Astrocyte (in vitro differentiated cells and primary cell): ENCODE measurements around the gene ARAP1. TPM values are rescaled to one million over a fixed set of nuclear protein-coding genes. Genes with fewer than 3 reads are reported as not detected.
A peak's percentile ranks its signal among the peaks of the same experiment; 100 is the strongest.

Experiments used
- DNase-seq: peaks from one replicate; pipeline ENCODE4 v3.0.0-alpha.2; 2010; ENCODE audit warnings: low read depth
- FAIRE-seq: peaks from 2 replicates; lab custom pipeline; 2011; peaks lifted over from hg19 to GRCh38; lab: Jason Lieb, UNC
- H2AFZ ChIP-seq: 2 replicates; pipeline ENCODE4 v1.6.0; 2012; ENCODE audit warnings: low read depth, low read length, inconsistent platforms
- H3K27ac ChIP-seq: 2 replicates; pipeline ENCODE4 v1.5.1; 2011; ENCODE audit warnings: low read depth, low read length, inconsistent platforms
- H3K27me3 ChIP-seq: 2 replicates; pipeline ENCODE4 v1.6.0; 2011; ENCODE audit warnings: low read length, inconsistent platforms; ENCODE audit not compliant: insufficient read depth
- H3K36me3 ChIP-seq: 2 replicates; pipeline ENCODE4 v1.5.1; 2011; ENCODE audit warnings: low read length, inconsistent platforms; ENCODE audit not compliant: insufficient read depth
- H3K4me1 ChIP-seq: 2 replicates; pipeline ENCODE4 v1.5.1; 2011; ENCODE audit warnings: low read length, inconsistent platforms; ENCODE audit not compliant: insufficient read depth
- H3K4me2 ChIP-seq: 2 replicates; pipeline ENCODE4 v1.6.0; 2012; ENCODE audit warnings: low read length, inconsistent platforms
- H3K4me3 ChIP-seq: 2 replicates; pipeline ENCODE4 v1.5.1; 2011; ENCODE audit warnings: low read depth, mild to moderate bottlenecking, low read length, inconsistent platforms; ENCODE audit not compliant: insufficient read depth
- H3K79me2 ChIP-seq: 2 replicates; pipeline ENCODE4 v1.6.0; 2012; ENCODE audit warnings: mild to moderate bottlenecking, low read length, inconsistent platforms; ENCODE audit not compliant: insufficient read depth
- H3K9ac ChIP-seq: 2 replicates; pipeline ENCODE4 v1.6.0; 2012; ENCODE audit warnings: mild to moderate bottlenecking, low read length, inconsistent platforms
- H3K9me3 ChIP-seq: 2 replicates; pipeline ENCODE4 v1.5.1; 2012; ENCODE audit warnings: low read depth, mild to moderate bottlenecking, low read length, inconsistent platforms; ENCODE audit not compliant: insufficient read depth
- H4K20me1 ChIP-seq: 2 replicates; pipeline ENCODE4 v1.6.0; 2012; ENCODE audit warnings: low read length, inconsistent platforms; ENCODE audit not compliant: insufficient read depth
- H3K27ac Mint-ChIP-seq: one replicate; pipeline ENCODE4 v1.8.0; 2021; ENCODE audit warnings: mild to moderate bottlenecking, mixed read lengths; ENCODE audit not compliant: unreplicated experiment
- H3K27me3 Mint-ChIP-seq: one replicate; pipeline ENCODE4 v1.8.0; 2021; ENCODE audit warnings: low read depth, mixed read lengths; ENCODE audit not compliant: unreplicated experiment
- H3K36me3 Mint-ChIP-seq: one replicate; pipeline ENCODE4 v1.8.0; 2021; ENCODE audit warnings: low read depth, mixed read lengths; ENCODE audit not compliant: unreplicated experiment
- H3K4me1 Mint-ChIP-seq: one replicate; pipeline ENCODE4 v1.8.0; 2021; ENCODE audit warnings: low read depth, mixed read lengths; ENCODE audit not compliant: unreplicated experiment
- H3K4me3 Mint-ChIP-seq: one replicate; pipeline ENCODE4 v1.8.0; 2021; ENCODE audit warnings: mild to moderate bottlenecking, moderate library complexity, mixed read lengths; ENCODE audit not compliant: unreplicated experiment
- H3K9me3 Mint-ChIP-seq: one replicate; pipeline ENCODE4 v1.8.0; 2021; ENCODE audit warnings: mild to moderate bottlenecking, mixed read lengths; ENCODE audit not compliant: unreplicated experiment
- EZH2 ChIP-seq: IDR thresholded peaks from 2 replicates; pipeline ENCODE4 v1.6.1; 2012; ENCODE audit warnings: mild to moderate bottlenecking, low read length, inconsistent platforms; ENCODE audit not compliant: insufficient read depth
- total RNA-seq: library from RNA; stranded (reverse); gene quantifications from 2 replicates; pipeline ENCODE4 v1.2.1, GENCODE V29; 2021
- TF ChIP-seq, protein P1 (sequence below): IDR thresholded peaks from 2 replicates; pipeline ENCODE4 v1.5.1; 2011; ENCODE audit warnings: low read depth, mild to moderate bottlenecking, inconsistent platforms, low read length, moderate library complexity; ENCODE audit not compliant: insufficient read depth

Gene ARAP1
- total RNA-seq, 1 donor from 2014 or later = 31.9 TPM

DNA sequence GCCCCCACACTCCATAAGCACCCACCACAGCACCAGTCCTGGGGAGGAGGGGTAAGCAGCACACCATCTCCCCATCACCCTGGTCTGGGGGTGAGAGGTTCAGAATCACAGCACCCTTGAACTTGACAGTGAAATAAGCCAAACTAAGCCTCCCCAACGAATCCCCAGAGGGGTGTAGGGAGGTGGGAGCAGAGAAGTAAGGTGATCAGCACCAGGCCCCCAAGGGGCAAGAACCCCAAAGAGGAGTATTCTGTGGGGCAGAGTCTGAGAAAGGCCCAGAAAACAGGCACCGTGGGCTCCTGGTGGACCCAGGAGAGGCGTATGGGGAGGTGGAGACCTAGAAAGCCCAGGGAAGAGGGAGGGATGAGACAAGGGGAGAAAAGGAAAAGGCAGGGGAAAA lies 30.9 kb downstream of the ARAP1 start:
- peak overlapping the region; percentile 67 for H3K4me3 Mint-ChIP-seq
- H3K27me3 ChIP-seq = no peaks in the 10 kb centered on the region
- FAIRE-seq (no peak), DNase-seq (no peak)
- peak overlapping the region; percentile 58 for H3K4me3 ChIP-seq
- TF ChIP-seq EZH2 = no peak
- TF ChIP-seq, protein P1, sequence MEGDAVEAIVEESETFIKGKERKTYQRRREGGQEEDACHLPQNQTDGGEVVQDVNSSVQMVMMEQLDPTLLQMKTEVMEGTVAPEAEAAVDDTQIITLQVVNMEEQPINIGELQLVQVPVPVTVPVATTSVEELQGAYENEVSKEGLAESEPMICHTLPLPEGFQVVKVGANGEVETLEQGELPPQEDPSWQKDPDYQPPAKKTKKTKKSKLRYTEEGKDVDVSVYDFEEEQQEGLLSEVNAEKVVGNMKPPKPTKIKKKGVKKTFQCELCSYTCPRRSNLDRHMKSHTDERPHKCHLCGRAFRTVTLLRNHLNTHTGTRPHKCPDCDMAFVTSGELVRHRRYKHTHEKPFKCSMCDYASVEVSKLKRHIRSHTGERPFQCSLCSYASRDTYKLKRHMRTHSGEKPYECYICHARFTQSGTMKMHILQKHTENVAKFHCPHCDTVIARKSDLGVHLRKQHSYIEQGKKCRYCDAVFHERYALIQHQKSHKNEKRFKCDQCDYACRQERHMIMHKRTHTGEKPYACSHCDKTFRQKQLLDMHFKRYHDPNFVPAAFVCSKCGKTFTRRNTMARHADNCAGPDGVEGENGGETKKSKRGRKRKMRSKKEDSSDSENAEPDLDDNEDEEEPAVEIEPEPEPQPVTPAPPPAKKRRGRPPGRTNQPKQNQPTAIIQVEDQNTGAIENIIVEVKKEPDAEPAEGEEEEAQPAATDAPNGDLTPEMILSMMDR = no peak
- peak overlapping the region; percentile 82 for H3K9ac ChIP-seq
- H3K36me3 ChIP-seq = peaks cover 2% of the 10 kb centered on the region
- peaks cover 75% of the 10 kb centered on the region for H3K79me2 ChIP-seq
- peaks cover 31% of the 10 kb centered on the region for H3K4me1 ChIP-seq
- peak overlapping the region; percentile 68 for H3K27ac ChIP-seq
- peak overlapping the region; percentile 35 for H3K27ac Mint-ChIP-seq
- H2AFZ ChIP-seq = no peak overlapping the region
- peaks cover 57% of the 10 kb centered on the region for H4K20me1 ChIP-seq
- no peaks in the 10 kb centered on the region for H3K9me3 Mint-ChIP-seq
- peak overlapping the region; percentile 92 for H3K4me2 ChIP-seq
- no peaks in the 10 kb centered on the region for H3K27me3 Mint-ChIP-seq
- H3K4me1 Mint-ChIP-seq = peaks cover 35% of the 10 kb centered on the region
- peaks cover 7% of the 10 kb centered on the region for H3K36me3 Mint-ChIP-seq
- no peaks in the 10 kb centered on the region for H3K9me3 ChIP-seq

DNA sequence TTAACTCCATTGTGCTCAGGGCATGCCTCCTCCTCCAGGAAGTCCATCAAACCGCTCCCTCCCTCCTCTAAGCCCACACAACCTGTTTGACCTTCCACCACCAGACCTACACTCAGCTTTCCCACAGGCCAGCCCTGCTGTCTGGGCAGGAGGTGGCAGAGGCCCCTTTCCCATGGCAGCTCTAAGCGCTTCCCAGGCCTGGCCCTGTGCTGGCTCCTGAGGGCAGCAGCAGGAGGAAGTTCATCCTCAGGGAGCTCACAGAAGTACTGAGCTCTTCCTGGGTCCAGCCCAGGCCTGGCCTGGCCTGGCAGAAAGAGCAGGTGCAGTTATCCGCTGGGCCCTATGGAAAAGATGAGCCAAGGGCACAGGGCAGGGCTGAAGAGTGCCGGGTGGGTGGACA lies 31.4 kb downstream of the ARAP1 start:
- H3K36me3 Mint-ChIP-seq = peaks cover 5% of the 10 kb centered on the region
- H3K4me3 ChIP-seq = peak overlapping the region; percentile 58
- H3K9ac ChIP-seq = peak overlapping the region; percentile 82
- H3K36me3 ChIP-seq = peaks cover 2% of the 10 kb centered on the region
- H3K4me1 Mint-ChIP-seq = peaks cover 36% of the 10 kb centered on the region
- H3K4me2 ChIP-seq = peak overlapping the region; percentile 92
- H3K4me3 Mint-ChIP-seq = no peak overlapping the region
- H3K79me2 ChIP-seq = peaks cover 75% of the 10 kb centered on the region
- DNase-seq (no peak), FAIRE-seq (no peak)
- no peaks in the 10 kb centered on the region for H3K9me3 Mint-ChIP-seq
- no peaks in the 10 kb centered on the region for H3K27me3 ChIP-seq
- peaks cover 59% of the 10 kb centered on the region for H4K20me1 ChIP-seq
- H3K27me3 Mint-ChIP-seq = no peaks in the 10 kb centered on the region
- no peak for TF ChIP-seq EZH2
- TF ChIP-seq, protein P1 = no peak
- no peaks in the 10 kb centered on the region for H3K9me3 ChIP-seq
- H3K27ac ChIP-seq = no peak overlapping the region
- H3K4me1 ChIP-seq = peaks cover 33% of the 10 kb centered on the region
- no peak overlapping the region for H3K27ac Mint-ChIP-seq
- no peak overlapping the region for H2AFZ ChIP-seq

DNA sequence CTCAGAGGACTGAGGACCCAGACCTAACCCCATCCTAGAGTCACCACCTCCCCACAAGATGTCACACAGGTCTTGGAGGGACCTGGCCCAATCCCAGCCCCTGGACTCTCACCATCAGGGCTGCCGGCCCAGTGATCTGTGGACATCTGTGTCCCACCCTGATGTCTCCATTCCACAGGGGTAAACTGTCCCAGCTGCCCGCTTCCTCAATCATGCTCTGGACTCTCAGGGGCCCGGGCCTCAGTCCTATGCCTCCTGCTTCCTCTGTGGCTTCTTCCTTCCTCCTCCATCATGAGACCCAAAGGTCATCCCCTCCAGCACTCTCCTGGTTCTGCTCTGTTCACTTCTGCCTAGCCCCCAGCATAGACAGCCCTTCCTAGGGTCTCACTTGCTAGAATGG lies 32.2 kb downstream of the ARAP1 start:
- Mint-ChIP-seq H3K36me3 (peaks cover 7% of the 10 kb centered on the region), H3K9me3 (no peaks in the 10 kb centered on the region), H3K27ac (no peak overlapping the region), H3K4me3 (peak overlapping the region; percentile 23), H3K27me3 (no peaks in the 10 kb centered on the region), H3K4me1 (peaks cover 34% of the 10 kb centered on the region)
- no peak for TF ChIP-seq EZH2
- TF ChIP-seq, protein P1 = no peak
- Histone ChIP-seq H3K27ac (no peak overlapping the region), H3K4me2 (peak overlapping the region; percentile 92), H3K79me2 (peaks cover 77% of the 10 kb centered on the region), H3K4me1 (peaks cover 33% of the 10 kb centered on the region), H3K9me3 (no peaks in the 10 kb centered on the region), H3K36me3 (peaks cover 2% of the 10 kb centered on the region), H2AFZ (no peak overlapping the region), H3K9ac (peak overlapping the region; percentile 7), H3K27me3 (no peaks in the 10 kb centered on the region), H3K4me3 (no peak overlapping the region), H4K20me1 (peaks cover 62% of the 10 kb centered on the region)
- FAIRE-seq (no peak), DNase-seq (no peak)
